ENCODE results near the gene CPD. TPM values are rescaled to one million over a fixed set of nuclear protein-coding genes. Genes with fewer than 3 reads are reported as not detected.

Gene CPD
- total and polyA plus RNA-seq, 2 donors from 2014 or later = 11.6 to 139 TPM

DNA sequence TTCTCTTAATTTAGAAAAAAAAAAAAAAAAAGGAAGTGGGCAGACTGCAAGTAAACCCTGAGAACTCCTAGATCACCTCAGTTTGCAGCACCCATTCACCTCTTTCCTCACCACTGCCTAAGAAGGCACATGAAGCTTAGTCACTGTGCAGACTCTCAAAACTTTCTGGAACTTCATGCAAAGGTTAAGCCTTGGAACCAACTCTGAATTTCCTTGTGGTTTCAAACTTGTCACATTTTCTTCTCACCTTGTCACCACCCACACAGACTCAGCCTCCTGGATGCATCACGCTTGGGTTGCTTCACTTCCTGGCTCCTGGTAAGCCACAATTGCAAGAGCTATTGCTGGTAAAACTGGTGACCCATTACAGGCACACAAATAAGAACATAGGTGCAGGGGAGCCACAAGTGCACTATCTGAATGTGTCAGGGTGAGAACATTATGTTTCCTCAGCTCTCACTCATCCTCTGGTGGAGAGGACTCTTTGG, 15.0 kb upstream of the CPD start:
- no peaks in the 10 kb centered on the region for H3K4me1 ChIP-seq (ENCODE audit: control insufficient read depth in 2 of 3, insufficient read depth in 2 of 3, low read depth in 1 of 3, low read length in 3 of 3)
- intact Hi-C loops (cut with DNase I) = no loop called here
- FAIRE-seq (no peak), DNase-seq (peak in 1 of 5 donors; percentile 82)
- H3K27ac ChIP-seq (ENCODE audit: low read depth in 2 of 2, low read length in 2 of 2) = no peak overlapping the region
- TF ChIP-seq, protein P1, sequence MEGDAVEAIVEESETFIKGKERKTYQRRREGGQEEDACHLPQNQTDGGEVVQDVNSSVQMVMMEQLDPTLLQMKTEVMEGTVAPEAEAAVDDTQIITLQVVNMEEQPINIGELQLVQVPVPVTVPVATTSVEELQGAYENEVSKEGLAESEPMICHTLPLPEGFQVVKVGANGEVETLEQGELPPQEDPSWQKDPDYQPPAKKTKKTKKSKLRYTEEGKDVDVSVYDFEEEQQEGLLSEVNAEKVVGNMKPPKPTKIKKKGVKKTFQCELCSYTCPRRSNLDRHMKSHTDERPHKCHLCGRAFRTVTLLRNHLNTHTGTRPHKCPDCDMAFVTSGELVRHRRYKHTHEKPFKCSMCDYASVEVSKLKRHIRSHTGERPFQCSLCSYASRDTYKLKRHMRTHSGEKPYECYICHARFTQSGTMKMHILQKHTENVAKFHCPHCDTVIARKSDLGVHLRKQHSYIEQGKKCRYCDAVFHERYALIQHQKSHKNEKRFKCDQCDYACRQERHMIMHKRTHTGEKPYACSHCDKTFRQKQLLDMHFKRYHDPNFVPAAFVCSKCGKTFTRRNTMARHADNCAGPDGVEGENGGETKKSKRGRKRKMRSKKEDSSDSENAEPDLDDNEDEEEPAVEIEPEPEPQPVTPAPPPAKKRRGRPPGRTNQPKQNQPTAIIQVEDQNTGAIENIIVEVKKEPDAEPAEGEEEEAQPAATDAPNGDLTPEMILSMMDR (IDR thresholded peaks at IDR 0.05; ENCODE audit: borderline replicate concordance, extremely low read depth, insufficient read depth) = no peak
- H3K36me3 ChIP-seq (ENCODE audit: control insufficient read depth in 2 of 3, insufficient read depth in 3 of 3, low read length in 3 of 3) = no peaks in the 10 kb centered on the region
- peaks cover 0 to 4% (median 0%) of the 10 kb centered on the region in 3 donors for H3K9me3 ChIP-seq (ENCODE audit: control insufficient read depth in 2 of 3, insufficient read depth in 1 of 3, low read length in 3 of 3)
- no peaks in the 10 kb centered on the region for H3K27me3 ChIP-seq (ENCODE audit: control insufficient read depth, insufficient read depth, low read length)
- H3K9ac ChIP-seq (ENCODE audit: low read length in 3 of 3) = no peak overlapping the region
- H3K4me3 ChIP-seq (ENCODE audit: low read length in 3 of 3) = no peak overlapping the region

DNA sequence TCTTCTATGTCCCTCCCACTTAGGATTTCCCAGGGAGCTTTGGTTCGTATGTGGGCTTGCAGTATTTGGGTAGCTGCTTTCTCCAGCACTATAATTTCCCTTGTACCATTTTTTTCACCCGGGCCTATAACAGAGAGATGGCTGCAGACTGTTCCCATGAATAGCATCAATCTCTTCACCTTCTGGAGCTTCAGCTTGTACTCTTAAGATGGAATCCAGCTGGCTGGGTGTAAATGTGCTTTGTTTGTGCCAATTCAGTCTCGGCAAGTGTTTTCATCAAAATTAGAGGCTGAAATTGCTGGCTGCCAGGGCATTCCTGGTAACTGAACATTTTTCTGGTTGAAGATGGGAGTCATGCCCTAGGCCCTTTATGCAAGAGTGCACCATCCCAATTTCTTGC, 12.2 kb upstream of the CPD start:
- Histone ChIP-seq H3K9ac (ENCODE audit: low read length in 3 of 3) (no peak overlapping the region), H3K27ac (ENCODE audit: low read depth in 2 of 2, low read length in 2 of 2) (no peak overlapping the region), H3K36me3 (ENCODE audit: control insufficient read depth in 2 of 3, insufficient read depth in 3 of 3, low read length in 3 of 3) (no peaks in the 10 kb centered on the region), H3K4me3 (ENCODE audit: low read length in 3 of 3) (no peak overlapping the region), H3K27me3 (ENCODE audit: control insufficient read depth, insufficient read depth, low read length) (no peaks in the 10 kb centered on the region), H3K4me1 (ENCODE audit: control insufficient read depth in 2 of 3, insufficient read depth in 2 of 3, low read depth in 1 of 3, low read length in 3 of 3) (no peaks in the 10 kb centered on the region), H3K9me3 (ENCODE audit: control insufficient read depth in 2 of 3, insufficient read depth in 1 of 3, low read length in 3 of 3) (peaks cover 0 to 4% (median 0%) of the 10 kb centered on the region in 3 donors)
- FAIRE-seq (no peak), DNase-seq (no peak)
- intact Hi-C loops (cut with DNase I) = no loop called here
- TF ChIP-seq, protein P1 (IDR thresholded peaks at IDR 0.05; ENCODE audit: borderline replicate concordance, extremely low read depth, insufficient read depth) = no peak

DNA sequence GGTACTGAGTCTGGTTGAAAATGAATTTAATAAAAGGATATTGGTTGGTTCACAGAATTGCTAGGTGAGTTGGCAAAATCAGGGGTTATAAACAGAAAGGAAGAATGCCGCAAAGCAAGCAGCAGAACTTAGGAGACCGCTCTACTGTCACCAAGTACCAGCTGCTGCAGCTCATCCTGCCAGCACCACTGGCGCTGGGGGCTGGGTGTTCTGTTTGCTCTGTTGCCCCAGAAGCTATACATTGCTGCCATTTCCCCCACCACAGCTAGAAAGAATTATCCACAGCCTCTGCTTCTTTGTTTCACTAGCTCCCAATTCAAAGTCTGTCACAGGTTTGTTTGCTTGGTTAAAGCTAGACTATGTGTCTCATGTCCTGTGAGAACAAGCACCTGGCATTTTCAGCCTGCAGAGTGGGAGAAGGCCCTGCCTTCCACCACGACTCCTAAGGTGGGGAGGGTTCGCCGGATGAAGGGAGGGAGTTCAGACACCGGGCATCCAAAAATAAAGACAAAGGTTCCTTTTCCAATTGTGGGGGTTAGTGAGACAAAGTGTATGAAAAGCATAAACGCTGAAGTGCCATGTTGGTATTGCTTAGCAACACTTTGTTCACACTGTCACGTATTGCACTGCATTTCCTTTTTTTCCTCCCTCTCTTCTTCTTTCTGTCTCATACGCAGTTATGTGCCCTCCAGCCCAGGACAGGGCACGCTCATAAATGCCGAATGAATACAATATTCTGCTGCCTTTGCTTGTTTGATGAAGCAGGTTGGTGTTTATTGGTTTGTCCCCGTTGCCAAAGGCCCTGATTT, 9.6 kb upstream of the CPD start:
- TF ChIP-seq, protein P1 (IDR thresholded peaks at IDR 0.05; ENCODE audit: borderline replicate concordance, extremely low read depth, insufficient read depth) = no peak
- Histone ChIP-seq H3K27me3 (ENCODE audit: control insufficient read depth, insufficient read depth, low read length) (no peaks in the 10 kb centered on the region), H3K36me3 (ENCODE audit: control insufficient read depth in 2 of 3, insufficient read depth in 3 of 3, low read length in 3 of 3) (no peaks in the 10 kb centered on the region), H3K27ac (ENCODE audit: low read depth in 2 of 2, low read length in 2 of 2) (no peak overlapping the region), H3K4me1 (ENCODE audit: control insufficient read depth in 2 of 3, insufficient read depth in 2 of 3, low read depth in 1 of 3, low read length in 3 of 3) (no peaks in the 10 kb centered on the region), H3K4me3 (ENCODE audit: low read length in 3 of 3) (no peak overlapping the region), H3K9ac (ENCODE audit: low read length in 3 of 3) (no peak overlapping the region), H3K9me3 (ENCODE audit: control insufficient read depth in 2 of 3, insufficient read depth in 1 of 3, low read length in 3 of 3) (no peaks in the 10 kb centered on the region)
- no peak for FAIRE-seq
- intact Hi-C loops (cut with DNase I) = no loop called here
- peak in 3 of 5 donors; percentile 54 to 80 (median 70) for DNase-seq
